ENCODE data around the gene SLC26A8. TPM values are rescaled to one million over a fixed set of nuclear protein-coding genes. Genes with fewer than 3 reads are reported as not detected.

SLC26A8 gene, protein sequence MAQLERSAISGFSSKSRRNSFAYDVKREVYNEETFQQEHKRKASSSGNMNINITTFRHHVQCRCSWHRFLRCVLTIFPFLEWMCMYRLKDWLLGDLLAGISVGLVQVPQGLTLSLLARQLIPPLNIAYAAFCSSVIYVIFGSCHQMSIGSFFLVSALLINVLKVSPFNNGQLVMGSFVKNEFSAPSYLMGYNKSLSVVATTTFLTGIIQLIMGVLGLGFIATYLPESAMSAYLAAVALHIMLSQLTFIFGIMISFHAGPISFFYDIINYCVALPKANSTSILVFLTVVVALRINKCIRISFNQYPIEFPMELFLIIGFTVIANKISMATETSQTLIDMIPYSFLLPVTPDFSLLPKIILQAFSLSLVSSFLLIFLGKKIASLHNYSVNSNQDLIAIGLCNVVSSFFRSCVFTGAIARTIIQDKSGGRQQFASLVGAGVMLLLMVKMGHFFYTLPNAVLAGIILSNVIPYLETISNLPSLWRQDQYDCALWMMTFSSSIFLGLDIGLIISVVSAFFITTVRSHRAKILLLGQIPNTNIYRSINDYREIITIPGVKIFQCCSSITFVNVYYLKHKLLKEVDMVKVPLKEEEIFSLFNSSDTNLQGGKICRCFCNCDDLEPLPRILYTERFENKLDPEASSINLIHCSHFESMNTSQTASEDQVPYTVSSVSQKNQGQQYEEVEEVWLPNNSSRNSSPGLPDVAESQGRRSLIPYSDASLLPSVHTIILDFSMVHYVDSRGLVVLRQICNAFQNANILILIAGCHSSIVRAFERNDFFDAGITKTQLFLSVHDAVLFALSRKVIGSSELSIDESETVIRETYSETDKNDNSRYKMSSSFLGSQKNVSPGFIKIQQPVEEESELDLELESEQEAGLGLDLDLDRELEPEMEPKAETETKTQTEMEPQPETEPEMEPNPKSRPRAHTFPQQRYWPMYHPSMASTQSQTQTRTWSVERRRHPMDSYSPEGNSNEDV
- total RNA-seq (2014; rRNA removed; shearing (Covaris generic)): 0.10 TPM in 1 of 2 replicates, not detected in the other

DNA sequence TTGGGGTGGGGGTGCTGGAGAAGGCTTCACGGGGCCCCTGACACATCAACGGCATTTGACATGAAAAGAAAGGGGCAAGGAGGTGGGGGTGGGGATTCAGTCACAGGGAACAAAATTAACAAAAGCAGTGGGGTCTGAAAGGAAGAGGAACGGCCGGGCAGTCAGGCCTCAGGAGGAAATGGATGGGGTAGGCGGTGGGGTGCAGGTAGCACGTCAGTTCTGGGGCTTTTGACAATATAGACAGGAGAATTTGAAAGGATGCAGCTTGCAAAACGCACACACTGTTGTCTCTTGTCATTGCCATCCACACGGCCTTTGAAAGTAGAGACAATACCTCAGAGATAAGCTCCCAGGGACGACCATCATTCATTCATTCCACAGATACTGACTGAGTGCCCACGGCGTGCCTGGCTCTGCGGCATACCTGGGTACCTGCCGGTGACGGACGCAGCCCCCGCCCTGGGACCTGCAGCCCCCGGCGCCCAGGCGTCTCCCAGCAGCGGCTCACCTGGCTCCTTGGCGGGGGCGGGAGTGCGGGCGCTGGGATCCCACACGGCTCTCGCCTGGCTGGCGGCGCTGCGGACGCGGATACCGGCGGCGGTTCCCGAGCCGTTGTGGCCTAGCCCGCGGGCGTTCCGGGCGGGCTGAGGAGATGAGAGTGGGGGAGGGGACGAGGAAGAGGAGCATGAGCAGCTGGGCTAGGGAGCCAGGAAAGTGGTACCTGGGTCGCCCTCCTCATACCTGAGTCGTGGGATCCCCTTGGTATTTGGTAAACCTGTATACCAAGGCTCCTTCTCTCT, at the start of gene SLC26A8:
SLC26A8 (minus strand) TSS at position 646 of the 800 bp plus-strand sequence. CDS start 4,934 bp downstream, outside the sequence.
- DNase-seq (ENCODE audit: low read depth): no peak

GRCh38 chr6:36073587-36073986, 49.1 kb upstream of the SLC26A8 start:
- no peak for DNase-seq (ENCODE audit: low read depth)

DNA sequence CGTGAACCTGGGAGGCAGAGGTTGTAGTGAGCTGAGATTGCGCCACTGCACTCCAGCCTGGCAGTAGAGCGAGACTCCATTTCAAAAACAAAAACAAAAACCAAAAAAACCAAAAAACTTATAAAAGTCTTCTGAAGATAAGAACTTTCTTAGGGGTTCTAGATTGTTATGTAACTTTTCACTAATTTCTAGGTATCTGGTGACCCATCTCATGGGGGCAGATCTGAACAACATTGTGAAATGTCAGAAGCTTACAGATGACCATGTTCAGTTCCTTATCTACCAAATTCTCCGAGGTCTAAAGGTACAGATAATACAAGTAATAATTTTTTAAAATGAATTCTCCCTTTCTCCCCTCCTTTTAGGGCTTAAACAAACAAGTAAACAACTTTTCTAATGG, 48.2 kb upstream of the SLC26A8 start:
- DNase-seq (ENCODE audit: low read depth): no peak

GRCh38 chr6:36071714-36072113, 47.3 kb upstream of the SLC26A8 start:
- DNase-seq (ENCODE audit: low read depth): no peak

GRCh38 chr6:36071281-36071680, 46.8 kb upstream of the SLC26A8 start:
- DNase-seq (ENCODE audit: low read depth): no peak

DNA sequence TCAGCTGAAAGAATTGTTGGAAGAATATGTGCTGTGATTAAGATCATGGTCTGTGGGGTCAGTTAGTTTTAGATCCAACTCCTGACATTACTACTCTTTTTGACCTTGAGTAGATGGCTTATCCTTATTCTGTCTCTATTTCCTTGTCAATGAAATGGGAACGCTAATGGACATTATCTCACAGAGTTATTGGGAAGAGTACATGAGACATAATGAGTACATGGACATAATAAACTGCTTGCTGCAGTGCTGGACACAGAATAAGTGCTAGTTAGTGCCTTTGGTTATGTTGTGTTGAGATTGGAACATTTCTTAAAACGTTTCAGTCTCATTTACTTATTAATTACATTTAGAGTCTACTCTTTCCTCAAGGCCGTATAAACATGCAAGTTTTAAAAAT, 45.8 kb upstream of the SLC26A8 start:
- DNase-seq (ENCODE audit: low read depth): no peak

DNA sequence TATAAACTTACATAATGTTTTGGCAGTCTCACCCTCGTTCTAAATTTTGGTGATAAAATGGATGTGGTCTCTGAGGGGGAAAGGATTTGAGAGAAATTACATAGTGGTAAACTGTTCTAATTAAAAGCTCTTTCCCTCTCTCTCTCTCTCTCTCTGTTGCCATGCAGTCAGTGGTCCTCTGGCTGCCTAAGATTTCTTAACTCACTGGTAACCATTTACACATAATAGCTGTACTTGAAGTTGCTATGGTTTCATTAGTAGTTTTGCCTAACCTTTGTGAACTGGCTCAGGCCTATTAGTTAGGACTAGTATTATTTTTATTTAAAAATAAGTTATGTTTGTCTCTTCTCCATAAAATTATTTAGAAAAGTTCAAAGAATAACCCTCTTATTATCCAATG, 45.1 kb upstream of the SLC26A8 start:
- DNase-seq (ENCODE audit: low read depth): no peak

GRCh38 chr6:36068586-36068985, 44.1 kb upstream of the SLC26A8 start:
- DNase-seq (ENCODE audit: low read depth): no peak

DNA sequence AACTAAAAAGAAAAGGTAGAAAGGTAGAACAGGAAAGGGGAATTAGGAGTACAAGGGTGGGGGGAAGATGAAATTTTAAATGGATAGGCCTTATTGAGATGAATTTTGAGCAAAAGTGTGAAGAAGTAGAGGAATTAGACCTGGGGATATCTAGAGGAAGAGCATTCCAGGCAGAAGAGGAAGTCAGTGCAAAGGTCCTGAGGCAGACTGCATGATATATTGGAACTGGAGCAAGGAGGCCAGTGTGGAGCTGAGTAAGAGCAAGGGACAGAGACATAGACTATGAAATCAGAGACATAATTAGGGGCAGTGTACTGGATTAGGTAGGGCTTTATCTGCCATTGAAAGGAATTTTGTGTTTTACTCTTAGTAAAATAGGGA, 43.6 kb upstream of the SLC26A8 start:
- no peak for DNase-seq (ENCODE audit: low read depth)

- DNase-seq (ENCODE audit: low read depth): peak; percentile 22
These were observed 43.1 kb upstream of the SLC26A8 start for GRCh38 chr6:36067374-36068011.

DNA sequence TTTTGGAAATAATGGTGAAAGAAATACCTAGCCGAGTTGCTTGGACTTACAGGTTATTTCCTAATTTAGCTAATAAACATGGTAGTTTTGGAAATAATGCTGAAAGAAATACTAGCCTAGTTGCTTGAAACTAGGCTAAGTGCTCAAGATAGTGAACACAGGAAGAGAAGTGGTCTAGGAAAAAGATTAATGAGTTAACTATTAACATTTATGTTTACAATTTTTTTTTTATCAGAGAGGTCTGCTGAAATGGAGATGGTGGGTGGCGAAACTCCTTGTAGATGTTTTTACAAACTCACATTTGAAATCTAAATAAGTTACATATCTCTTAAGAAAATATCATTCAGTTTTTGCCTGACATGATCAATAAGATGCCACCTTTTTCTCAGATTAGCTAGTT, 42.4 kb upstream of the SLC26A8 start:
- DNase-seq (ENCODE audit: low read depth): no peak

DNA sequence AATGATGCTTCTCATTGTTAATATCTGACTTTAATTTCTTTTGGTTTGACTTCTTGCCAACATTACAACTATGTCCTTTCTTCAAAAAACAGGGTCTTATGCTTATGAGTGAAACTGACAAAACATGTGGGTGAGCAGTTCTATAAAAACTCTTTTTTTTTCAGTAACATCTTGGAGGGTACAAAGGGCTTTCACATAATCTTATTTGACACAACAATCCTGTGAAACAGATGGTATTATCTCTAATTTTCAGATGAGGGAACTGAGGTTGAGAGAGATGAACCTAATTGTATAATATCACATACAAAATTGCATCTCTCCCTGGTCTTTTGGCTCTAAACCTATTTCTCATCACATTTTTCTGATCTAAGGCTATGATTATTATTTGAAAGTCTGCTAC, 41.5 kb upstream of the SLC26A8 start:
- DNase-seq (ENCODE audit: low read depth): no peak

GRCh38 chr6:36064770-36065396, 40.4 kb upstream of the SLC26A8 start:
- DNase-seq (ENCODE audit: low read depth): no peak

DNA sequence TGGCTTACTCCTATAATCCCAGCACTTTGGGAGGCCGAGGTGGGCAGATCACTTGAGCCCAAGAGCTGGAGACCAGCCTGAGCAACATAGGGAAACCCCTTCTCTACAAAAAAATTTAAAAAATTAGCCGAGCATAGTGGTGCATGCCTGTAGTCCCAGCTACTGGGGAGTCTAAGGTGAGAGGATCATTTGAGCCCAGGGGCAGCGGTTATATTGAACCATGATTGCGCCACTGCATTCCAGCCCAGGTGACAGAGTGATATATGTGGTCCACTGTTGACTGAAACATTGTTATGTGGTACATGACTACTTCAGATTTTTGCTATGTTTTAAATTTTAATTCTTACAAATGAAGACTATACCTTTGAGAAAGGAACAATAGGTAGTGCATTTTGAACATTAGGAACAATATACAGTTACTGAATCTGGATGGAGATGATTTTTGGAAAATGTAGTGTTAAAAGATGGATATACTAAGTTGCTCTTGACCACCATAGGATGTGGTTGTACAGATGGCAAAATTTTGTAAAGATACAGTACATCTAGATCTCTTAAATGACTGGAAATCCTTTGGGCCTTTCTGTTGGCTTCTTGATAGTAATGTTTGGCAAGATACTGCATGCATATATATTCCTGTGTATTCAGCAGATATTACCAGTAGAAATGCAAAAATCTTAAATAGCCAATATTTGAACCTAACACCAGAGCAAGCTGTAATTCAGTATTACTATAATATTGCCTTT, 39.0 kb upstream of the SLC26A8 start:
- DNase-seq (ENCODE audit: low read depth): no peak

- DNase-seq (ENCODE audit: low read depth): no peak
These were observed 37.8 kb upstream of the SLC26A8 start for GRCh38 chr6:36062247-36062646.

- no peak for DNase-seq (ENCODE audit: low read depth)
These were observed 36.8 kb upstream of the SLC26A8 start for GRCh38 chr6:36061236-36061635.

GRCh38 chr6:36056178-36056577, 31.7 kb upstream of the SLC26A8 start:
- no peak for DNase-seq (ENCODE audit: low read depth)

DNA sequence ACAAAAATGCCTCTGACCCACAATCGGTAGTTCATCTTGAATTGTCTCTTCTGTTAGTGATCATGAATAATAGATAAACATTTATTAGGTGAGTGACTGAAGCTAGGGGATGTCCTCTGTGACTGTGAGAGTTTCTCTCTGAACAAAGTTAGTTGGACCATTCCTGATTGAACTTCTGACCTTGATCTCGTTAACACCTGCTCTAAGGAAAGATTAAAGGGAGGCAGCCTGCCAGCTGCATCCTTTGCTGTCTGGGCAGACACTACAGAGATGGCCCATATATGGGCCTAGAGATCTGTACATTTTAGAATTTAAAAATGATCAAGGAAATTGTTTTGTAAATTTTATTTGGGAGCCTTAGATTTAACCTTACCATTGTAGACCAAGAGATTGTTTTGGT, 30.5 kb upstream of the SLC26A8 start:
- no peak for DNase-seq (ENCODE audit: low read depth)

- DNase-seq (ENCODE audit: low read depth): no peak
These were observed 30.0 kb upstream of the SLC26A8 start for GRCh38 chr6:36054415-36054814.

GRCh38 chr6:36053878-36054277, 29.4 kb upstream of the SLC26A8 start:
- no peak for DNase-seq (ENCODE audit: low read depth)
